GM18499 (cell line): ENCODE measurements around the gene SPIRE2.
"Not testable (repeated sequence)": the region's sequence is repeated elsewhere in the genome, so short reads cannot be mapped to it uniquely, and the experiment has no call there.

ENCODE experiments used
- ATAC-seq: cut with Tn5 transposase; IDR thresholded peaks from one replicate; pipeline ENCODE4 v1.9.1; 2021; ENCODE audit warnings: moderate number of reproducible peaks; ENCODE audit not compliant: insufficient read depth, unreplicated experiment

The SPIRE2 gene

DNA sequence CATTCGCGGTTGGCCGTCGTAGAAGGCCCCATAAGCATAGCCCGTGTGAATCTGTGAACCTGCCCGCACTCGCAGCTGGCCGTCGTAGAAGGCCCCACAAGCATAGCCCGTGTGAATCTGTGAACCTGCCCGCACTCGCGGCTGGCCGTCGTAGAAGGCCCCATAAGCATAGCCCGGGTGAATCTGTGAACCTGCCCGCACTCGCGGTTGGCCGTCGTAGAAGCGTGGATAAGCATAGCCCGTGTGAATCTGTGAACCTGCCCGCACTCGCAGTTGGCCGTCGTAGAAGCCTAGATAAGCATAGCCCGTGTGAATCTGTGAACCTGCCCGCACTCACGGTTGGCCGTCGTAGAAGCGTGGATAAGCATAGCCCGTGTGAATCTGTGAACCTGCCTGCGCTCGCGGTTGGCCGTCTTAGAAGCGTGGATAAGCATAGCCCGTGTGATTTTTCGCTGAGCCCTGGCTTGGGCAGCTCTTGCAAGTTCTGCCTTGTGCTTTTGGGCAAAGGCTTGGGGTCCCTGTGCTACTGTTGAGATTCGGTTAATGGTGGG lies 6.6 kb downstream of the SPIRE2 start:
- not testable (repeated sequence) for ATAC-seq

DNA sequence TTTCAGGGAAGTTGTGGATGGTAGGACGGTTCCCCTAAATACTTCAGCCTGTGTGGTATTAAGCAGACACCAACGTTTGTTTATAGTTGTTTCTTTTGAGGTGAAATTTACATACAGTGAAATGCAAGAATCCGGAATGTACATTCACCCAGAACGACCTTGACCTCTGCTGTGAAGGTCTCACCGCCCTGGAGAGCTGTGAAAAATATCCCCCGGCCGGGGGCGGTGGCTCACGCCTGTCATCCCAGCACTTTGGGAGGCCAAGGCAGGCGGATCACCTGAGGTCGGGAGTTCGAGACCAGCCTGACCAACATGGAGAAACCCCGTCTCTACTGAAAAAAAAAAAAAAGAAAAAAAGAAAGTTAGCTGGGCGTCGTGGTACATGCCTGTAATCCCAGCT lies 8.2 kb downstream of the SPIRE2 start:
- not testable (repeated sequence) for ATAC-seq

DNA sequence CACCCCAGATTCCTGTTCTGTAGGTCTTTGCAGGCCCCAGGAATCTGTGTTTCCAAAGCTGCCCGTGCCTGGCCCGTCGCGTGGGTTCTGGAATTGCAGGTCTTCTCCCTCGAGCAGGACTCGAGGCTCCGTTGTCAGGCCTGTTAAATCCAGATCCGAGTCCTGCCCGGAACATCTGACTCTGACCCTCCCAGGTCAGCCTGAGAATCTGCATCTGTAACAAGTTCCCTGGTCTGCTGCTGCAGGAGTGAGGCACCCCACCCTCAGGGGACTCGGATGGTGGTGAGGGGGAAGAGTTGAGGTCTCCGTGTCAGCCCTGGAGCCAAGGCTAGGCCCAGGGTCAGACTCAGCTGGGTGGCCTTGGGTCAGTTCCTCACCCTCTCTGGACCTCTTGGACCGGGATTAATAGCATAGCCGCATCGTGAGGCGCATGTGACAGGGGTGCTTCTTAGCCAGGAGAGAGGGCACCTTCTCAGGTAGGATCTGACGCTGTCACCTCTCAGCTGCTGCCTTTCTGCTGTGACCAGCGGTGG lies 8.8 kb downstream of the SPIRE2 start:
- ATAC-seq: no peak

DNA sequence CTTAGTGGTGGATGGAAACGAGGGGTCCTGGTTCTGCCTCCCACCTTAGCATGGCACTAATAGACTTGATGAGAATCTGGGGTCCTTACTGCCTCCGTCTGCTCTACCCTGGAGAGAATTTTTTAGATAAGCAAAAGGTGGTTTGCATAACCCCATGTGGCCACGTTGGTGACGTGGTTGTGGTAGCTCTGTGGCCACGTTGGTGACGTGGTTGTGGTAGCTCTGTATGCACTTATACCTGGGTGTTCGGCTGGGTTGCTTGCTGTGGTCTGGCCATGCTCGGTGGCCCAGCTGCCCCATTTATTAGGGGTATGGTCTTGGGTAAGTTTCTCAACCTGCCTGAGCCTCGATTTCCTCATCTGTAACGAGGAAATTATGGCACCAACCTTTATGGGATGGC lies 13.0 kb downstream of the SPIRE2 start:
- ATAC-seq: no peak

DNA sequence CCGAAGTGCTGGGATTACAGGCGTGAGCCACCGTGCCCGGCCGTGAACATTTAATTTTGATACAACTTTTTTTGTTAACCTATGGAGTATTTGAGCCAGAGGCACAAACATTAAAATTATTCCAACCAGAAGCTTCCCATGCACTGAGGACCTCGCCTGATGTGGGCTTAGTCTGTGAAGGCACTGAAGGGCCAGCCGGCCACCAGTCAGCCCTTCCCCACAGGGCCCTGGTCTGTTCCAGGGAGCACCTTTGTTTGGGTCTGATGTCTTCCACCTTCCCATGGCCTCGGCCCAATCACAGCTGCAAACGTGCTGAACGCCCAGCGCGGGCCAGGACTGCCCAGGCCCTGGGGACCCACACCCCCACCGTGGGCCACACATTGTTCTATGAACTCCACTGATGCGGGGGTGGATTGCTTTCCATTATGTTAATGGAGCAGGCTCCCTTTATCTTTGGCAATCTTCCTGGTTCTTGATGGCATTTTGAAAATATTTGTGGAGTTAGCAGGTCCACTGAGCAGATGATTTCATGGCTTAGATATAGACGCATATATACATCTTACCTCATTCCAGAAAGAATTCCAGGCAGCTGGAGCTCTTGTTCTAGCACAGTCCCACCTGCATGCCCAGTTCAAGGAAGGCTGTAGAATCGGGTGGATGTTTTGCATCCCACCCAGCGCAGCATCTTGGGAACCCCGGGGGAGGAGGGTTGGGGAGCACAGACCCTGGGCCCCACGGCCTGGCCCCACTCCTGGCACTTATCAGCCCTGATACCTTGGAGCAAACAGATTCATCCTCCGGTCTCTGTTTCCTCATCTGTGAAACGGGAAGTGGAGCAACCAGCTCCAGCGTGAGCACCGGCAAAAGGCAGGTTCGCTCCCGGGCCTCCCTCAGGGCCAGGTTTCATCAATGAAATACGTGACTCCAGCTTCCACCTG lies 14.5 kb downstream of the SPIRE2 start:
- no peak for ATAC-seq

DNA sequence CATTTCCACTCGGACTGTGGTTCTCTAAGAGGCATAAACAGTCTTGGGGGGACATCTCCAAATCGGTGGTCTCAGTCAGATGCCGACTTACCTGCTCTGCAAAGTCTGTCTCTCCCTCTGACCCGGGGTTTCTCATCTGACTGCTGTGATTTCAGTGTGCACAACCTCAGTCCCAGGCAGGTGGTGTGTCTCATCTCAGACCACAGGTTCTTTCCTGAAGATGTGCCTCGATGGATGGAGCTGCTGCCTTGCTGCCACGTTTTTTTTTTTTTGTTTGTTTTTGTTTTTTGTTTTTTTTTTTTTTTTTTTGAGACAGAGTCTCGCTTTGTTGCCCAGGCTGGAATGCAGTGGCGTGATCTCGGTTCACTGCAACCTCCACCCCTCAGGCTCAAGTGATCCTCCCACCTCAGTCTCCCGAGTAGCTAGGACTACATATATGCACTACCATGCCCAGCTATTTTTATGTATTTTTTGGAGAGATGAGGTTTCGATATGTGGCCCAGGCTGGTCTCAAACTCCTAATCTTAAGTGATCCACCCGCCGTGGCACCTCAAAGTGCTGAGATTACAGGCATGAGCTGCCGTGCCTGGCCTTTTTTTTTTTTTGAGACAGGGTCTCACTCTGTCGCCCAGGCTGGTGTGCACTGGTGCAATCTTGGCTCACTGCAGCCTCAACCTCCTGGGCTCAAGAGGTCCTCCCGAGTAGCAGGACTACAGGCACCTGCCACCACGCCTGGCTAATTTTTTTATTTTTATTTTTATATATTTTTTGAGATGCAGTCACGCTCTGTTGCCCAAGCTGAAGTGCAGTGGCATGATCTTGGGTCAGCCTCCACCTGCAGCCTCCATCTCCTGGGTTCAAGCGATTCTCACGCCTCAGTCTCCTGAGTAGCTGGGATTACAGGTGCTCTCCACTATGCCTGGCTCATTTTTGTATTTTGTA lies 15.4 kb downstream of the SPIRE2 start:
- no peak for ATAC-seq

DNA sequence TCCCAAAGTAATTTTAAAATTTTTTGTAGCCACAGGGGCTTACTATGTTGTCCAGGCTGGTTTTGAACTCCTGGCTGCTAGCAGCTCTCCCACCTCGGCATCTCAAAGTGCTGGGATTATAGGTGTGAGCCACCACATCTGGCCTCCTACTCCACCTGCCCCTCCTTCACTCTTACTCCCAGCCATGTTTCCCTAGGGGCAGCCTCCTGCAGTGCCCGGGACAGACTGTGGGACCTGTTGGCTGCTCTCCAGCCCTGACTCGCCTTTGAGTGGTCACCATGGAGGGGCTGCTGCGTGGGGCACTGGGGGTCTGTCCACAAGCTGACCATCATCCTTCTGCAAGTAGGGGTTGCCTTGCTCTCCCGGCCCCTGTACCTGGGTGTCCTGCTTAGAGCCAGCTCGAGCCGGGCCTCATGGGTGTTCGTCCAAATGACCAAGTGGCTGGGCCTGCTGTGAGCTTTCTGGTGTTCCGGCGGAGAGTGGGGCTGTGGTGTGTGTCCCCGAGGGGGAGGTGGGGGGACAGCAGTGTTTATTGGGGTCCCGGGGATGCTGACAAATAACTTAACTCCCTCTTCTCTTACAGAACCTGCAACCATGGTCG lies 16.6 kb downstream of the SPIRE2 start:
- ATAC-seq: no peak

DNA sequence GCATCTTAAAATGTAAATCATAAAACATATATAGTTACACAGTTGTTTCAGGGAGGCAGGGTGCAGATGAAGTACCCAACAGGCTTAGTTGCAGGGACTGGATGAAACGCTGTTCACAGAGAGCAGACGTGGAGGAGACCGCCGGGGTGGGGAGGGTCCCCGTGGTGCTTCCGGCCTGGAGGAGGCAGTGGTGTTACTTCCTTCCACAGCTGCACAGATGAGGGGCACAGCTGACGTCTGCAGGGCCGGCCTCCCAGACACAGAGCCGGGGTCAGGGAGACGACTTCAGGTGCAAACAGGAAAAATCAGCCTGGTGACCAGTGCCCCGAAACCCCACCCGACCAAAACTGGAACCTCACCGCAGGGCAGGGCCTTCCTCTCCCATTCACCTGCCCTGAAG lies 17.1 kb downstream of the SPIRE2 start:
- no peak for ATAC-seq

DNA sequence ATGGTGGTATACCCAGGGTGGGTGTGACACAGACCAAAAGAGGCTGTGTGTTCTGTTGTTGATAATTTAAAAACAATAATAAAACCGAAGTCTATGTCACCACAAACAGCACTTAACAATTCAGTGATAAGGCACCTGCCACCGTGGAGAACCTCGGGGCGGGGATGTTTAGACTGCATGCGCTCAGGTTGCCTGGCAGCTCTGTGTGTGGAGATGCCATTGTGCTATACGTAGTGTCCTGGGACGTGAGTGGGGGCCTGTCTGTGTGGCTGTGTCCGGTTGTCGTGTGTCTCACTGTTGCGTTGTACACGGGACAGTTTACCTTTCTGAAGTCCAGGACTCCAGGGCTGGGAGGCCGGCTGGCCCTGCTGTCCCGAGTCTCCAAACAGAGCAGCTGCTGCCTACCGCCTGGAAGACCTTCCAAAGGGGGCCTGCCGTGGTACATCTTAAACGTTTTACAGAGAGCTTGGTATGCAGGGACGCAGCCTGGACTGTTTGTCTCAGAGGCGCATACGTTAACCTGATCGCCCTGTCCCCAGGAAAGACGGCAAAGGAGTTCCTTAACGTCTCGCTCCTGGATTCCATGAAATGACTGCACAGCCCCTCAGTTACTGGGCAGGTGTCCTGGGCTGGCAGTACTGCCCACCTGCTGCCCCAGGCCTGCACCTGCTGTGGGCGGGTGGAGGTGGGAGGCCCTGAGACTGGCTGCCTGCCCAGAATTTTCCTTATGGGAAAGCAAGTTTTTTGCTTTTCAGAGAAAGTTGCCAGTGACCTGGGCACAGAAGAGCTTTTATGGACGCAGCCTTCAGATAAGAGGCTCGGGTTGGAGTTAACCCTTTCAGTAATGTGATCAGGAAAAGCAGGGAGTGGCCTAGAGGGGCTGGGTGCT lies 19.0 kb downstream of the SPIRE2 start:
- ATAC-seq: no peak

DNA sequence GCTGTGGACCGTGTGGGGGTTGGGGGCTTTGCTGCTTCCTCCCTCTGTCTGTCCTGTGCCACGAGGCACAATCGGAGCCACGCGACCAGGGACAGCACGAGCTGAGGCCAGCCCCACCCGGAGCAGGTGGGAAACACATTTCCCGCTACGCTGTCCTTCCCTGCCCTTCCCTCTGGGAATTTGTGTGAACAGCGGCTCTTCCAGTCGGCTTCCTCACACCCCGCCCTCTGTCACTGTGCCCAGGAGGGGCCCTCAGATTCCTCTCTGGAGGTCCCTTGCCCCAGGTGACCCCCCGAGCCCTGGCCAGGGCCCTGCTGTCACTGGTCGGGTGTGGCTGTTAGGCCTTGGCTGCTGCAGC lies 19.6 kb downstream of the SPIRE2 start:
- ATAC-seq: no peak

DNA sequence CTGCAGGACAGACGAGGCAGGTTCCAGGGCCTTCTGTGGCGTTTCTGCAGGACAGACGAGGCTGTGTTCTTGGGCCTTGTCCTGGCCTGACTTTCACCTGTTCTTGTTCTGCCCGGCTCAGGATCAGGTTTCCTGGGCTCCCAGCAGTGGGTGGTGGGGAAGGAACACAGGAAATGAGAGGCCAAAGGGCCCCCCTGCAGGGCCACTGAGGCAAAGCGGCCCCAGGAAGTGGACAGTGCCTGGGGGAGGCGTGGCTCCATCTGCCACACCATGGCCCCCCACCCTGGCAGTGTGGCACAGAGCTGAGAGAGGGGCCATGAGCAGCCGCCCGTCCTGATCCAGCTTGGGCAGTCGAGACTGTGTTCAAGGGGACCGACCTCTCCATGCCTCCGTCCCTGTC lies 20.7 kb downstream of the SPIRE2 start:
- no peak for ATAC-seq

DNA sequence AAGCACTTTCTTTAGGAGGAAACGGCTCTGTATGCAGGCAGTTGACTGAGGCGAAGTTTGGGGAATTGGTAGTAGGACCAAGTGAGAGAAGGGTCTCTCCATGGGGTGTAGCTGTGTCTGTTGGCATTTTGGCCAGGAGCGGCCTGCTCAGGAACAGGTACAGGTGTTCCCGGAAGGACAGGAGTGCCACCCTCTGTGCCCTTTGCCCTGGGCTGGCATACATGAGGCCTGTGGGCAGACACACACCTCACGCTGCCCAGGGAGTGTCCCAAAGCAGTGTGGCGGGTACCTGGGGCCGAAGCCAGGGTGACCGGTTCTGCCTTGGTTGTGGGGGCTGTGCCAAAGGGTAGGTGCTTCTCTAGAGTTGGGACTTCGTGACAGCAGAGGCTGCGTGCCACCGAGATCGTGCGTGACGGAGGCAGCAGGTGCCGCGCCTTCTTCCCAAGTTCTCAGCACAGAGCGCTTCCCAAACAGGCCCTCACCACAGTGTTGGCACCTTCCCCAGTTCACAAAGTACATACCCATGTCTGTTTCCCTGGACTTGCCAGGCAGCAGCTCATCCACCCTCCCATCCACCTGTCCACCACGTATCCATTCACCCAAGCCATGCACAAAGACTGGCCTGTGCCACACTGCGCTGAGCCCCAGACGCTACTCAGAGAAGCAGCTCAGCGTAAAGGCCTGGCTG lies 25.2 kb downstream of the SPIRE2 start:
- no peak for ATAC-seq

DNA sequence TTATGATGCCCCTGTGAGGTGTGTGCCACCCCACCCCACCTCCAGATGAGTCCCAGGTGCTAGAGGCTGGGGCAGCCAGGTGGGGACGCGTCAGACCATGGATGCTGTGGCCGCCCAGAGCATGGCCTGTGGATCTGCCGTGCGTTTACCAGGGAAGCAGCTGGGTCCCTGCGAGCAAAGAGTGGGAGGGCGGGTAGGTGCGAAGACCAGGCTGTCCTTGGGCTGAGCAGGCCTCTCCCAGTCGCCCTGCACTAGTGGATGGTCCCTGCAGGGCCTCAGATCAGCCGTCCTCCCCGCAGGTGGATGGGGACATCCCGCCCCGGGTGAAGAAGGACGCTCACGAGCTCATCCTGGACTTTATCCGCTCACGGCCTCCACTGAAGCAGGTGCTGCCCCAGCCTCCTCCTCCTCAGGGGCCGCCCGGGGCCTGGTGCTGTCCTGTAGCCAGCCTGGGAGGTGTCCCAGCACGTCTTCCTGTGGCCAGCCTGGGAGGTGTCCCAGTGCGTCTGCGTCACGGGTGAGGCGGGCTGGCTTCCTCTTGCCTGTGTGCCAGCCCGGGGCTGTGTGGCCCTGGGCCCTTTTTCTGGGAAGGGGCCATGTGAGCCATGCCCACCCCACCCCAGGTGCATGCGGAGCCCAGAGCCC lies 27.1 kb downstream of the SPIRE2 start:
- ATAC-seq: no peak

DNA sequence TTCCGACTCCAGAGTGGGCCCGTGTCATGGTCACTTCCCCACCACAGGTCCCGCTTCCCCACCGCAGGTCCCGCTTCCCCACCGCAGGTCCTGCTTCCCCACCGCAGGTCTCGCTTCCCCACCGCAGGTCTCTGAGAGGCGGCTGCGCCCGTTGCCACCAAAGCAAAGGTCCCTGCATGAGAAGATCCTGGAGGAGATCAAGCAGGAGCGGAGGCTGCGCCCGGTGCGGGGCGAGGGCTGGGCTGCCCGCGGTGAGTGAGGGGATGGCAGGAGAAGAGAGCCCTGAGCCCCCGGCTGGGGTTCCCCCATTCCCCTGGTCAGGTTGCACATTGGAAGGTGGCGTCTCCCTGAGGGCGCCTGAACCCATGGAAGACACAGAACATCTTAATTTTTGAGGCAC lies 27.7 kb downstream of the SPIRE2 start:
- no peak for ATAC-seq

DNA sequence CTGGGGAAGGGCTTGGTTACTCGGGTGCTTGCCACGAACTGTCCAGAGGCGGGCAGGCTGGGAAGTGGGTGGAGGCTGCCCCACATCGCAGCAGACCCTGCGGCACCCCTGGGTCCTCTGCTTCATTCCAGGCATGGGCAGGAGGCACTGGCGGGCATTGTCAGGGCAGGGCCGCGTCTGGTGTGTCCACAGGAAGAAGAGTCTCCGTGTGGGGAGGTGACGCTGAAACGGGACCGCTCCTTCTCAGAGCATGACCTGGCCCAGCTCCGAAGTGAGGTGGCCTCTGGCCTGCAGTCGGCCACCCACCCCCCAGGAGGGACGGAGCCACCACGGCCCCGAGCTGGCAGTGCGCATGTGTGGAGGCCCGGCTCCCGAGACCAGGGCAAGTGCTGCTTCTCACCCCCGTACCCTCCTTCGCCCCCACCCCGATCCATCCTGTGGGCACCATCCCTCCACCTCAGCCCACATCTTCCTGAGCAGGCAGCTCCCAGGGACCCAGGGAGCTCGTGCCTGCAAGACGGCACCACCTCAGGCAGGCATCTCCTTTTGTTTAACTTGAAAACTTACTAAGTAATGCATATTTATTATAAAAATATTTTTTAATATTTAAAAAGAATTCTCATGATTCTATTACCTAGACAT lies 30.8 kb downstream of the SPIRE2 start:
- ATAC-seq: no peak

DNA sequence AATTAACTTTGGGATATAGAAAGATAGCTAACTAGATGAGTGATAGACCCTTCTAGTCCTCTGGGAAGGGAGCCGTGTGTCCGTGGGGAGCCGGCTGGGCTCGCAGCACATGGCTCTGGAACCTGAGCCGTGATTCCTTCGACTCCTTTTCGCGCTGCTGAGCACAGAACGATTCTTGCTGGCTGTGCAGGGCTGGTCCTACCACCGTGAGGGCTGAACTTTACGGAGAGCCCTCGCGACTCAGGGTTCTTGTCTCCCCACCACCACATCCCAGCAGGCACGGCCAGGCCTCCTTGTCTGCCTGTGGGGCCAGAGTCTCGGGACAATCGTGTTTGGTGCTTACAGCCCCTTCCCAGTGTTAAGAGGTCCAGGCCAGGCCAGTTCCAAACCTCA lies 31.3 kb downstream of the SPIRE2 start:
- no peak for ATAC-seq

DNA sequence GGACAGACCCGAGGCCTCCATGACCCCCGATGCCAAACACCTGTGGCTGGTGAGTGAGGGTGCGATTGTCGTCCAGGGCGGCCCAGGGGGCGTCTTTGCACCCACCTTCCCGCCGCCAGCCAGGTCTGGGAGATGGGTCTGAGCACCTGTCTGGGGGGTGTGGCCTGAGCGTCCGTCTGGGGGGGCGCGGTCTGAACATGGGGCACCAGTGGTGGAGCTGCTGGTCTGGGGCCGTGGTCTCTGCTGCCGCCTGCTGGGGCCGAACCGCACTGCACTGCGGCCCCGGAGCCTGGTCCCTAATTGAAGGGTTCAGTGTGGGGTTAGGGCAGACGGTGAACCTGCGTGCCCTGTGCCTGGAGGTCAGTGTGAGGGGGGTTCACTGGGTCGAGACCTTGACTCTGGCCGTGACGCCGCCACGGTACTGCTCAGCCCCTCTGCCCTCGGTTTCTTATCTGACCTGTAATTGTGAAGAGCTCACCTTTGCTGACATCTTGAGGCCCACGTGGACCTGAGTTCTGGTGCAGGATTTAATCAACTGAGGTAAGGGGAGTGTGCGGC lies 32.6 kb downstream of the SPIRE2 start:
- no peak for ATAC-seq

DNA sequence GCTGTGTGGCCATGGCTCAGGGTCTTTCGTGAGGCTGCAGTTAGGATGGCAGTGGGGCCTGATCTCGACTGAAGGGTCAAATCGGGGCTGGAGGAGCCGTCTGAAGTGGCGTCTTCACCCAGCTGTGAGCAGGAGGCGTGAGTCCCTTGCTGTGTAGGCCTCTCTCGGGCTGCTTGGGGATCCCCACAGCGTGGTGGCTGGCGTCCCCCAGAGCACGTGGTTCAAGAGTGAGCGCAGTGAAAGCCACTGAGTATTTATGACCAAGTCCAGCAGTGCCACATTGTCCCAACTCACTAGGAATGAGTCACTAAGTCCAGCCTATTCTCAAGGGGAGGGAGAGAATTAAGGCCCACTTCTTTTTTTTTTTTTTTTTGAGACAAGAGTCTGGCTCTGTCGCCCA lies 33.4 kb downstream of the SPIRE2 start:
- ATAC-seq: no peak
